Lower lobe of right lung (tissue), 2 donors: ENCODE measurements around the gene CELA3B. TPM values are rescaled to one million over a fixed set of nuclear protein-coding genes. Genes with fewer than 3 reads are reported as not detected.

Source experiments
- ATAC-seq, 2 donors: fragments of 200-7000 bp; cut with Tn5 transposase; one replicate each; pipeline ENCODE4 v1.9.1; 2020 to 2022; ENCODE audit warnings: mild to moderate bottlenecking in 2 of 2, moderate library complexity in 2 of 2
- DNase-seq: peaks from one replicate; pipeline ENCODE4 v3.0.0-alpha.2; 2020
- H3K27ac ChIP-seq: fragments of 200-600 bp; one replicate; pipeline ENCODE4 v1.8.0; 2022
- H3K27me3 ChIP-seq: fragments of 200-600 bp; one replicate; pipeline ENCODE4 v1.8.0; 2022; ENCODE audit warnings: low read depth
- H3K36me3 ChIP-seq: fragments of 200-600 bp; one replicate; pipeline ENCODE4 v1.8.0; 2022; ENCODE audit warnings: mild to moderate bottlenecking
- H3K4me1 ChIP-seq: fragments of 200-600 bp; one replicate; pipeline ENCODE4 v1.8.0; 2022
- H3K4me3 ChIP-seq: fragments of 200-600 bp; one replicate; pipeline ENCODE4 v1.8.0; 2022; ENCODE audit warnings: mild to moderate bottlenecking
- H3K9me3 ChIP-seq: fragments of 200-600 bp; one replicate; pipeline ENCODE4 v1.8.0; 2022
- CTCF ChIP-seq: fragments of 200-600 bp; IDR thresholded peaks from one replicate; pipeline ENCODE4 v1.8.0; 2022; ENCODE audit warnings: antibody characterized with exemption, mild to moderate bottlenecking
- intact Hi-C: fragments of 100-400 bp; cut with DNase I; formaldehyde crosslinking; loops from one replicate; pipeline ENCODE4 v1.11.0; 2022
- total RNA-seq: library from RNA; stranded (reverse); fragmentation: NEBNext Ultra II Directional; extraction: Animal tissue kit (Norgen Biotek cat#: 25700); gene quantifications from one replicate; pipeline ENCODE4 v1.2.1, GENCODE V29; 2021
- donor health status: DM: no; HTN: yes; CAD: no; lungs with severe emphysema.

CELA3B gene
- total RNA-seq, 1 donor from 2014 or later: not detected

GRCh38 chr1:21932127-21932526, 44.7 kb upstream of the CELA3B start:
- peaks cover 76% of the 10 kb centered on the region for H3K4me1 ChIP-seq
- ATAC-seq: peak; percentile 21 to 40

GRCh38 chr1:21933397-21934248, 43.2 kb upstream of the CELA3B start:
- peak; percentile 37 to 52 for ATAC-seq
- H3K4me3 ChIP-seq: peak overlapping the region; percentile 70
- peak overlapping the region; percentile 86 for H3K27ac ChIP-seq
- H3K9me3 ChIP-seq: no peaks in the 10 kb centered on the region
- DNase-seq: peak; percentile 84
- intact Hi-C loops: no loop called here
- H3K36me3 ChIP-seq: no peaks in the 10 kb centered on the region
- peaks cover 72% of the 10 kb centered on the region for H3K4me1 ChIP-seq
- no peak for TF ChIP-seq CTCF
- H3K27me3 ChIP-seq: no peaks in the 10 kb centered on the region

More at GRCh38 chr1:21932127-21932526, 44.7 kb upstream of the CELA3B start:
- H3K36me3 ChIP-seq: no peaks in the 10 kb centered on the region
- H3K27ac ChIP-seq: peak overlapping the region; percentile 86
- intact Hi-C loops: no loop called here
- no peak for TF ChIP-seq CTCF
- no peak for DNase-seq
- no peaks in the 10 kb centered on the region for H3K27me3 ChIP-seq
- H3K4me3 ChIP-seq: peak overlapping the region; percentile 15
- no peaks in the 10 kb centered on the region for H3K9me3 ChIP-seq

GRCh38 chr1:21935393-21935804, 41.4 kb upstream of the CELA3B start:
- ATAC-seq (no peak), DNase-seq (no peak)
- Histone ChIP-seq H3K4me3 (peak overlapping the region; percentile 70), H3K27ac (peak overlapping the region; percentile 86), H3K36me3 (no peaks in the 10 kb centered on the region), H3K27me3 (no peaks in the 10 kb centered on the region), H3K4me1 (peaks cover 84% of the 10 kb centered on the region), H3K9me3 (no peaks in the 10 kb centered on the region)
- TF ChIP-seq CTCF: no peak
- intact Hi-C loops: no loop called here

- Histone ChIP-seq H3K27me3 (no peaks in the 10 kb centered on the region), H3K4me1 (peaks cover 79% of the 10 kb centered on the region), H3K9me3 (no peaks in the 10 kb centered on the region), H3K4me3 (peak overlapping the region; percentile 70), H3K27ac (peak overlapping the region; percentile 86), H3K36me3 (no peaks in the 10 kb centered on the region)
- ATAC-seq (peak; percentile 3 to 27), DNase-seq (peak; percentile 56)
- no peak for TF ChIP-seq CTCF
- intact Hi-C loops: no loop called here
These were observed 40.9 kb upstream of the CELA3B start for GRCh38 chr1:21935891-21936365.

- H3K36me3 ChIP-seq: no peaks in the 10 kb centered on the region
- H3K4me1 ChIP-seq: peaks cover 73% of the 10 kb centered on the region
- TF ChIP-seq CTCF: no peak
- DNase-seq: peak; percentile 56
- H3K27me3 ChIP-seq: no peaks in the 10 kb centered on the region
- ATAC-seq: no peak
- intact Hi-C loops: no loop called here
- H3K9me3 ChIP-seq: no peaks in the 10 kb centered on the region
- peak overlapping the region; percentile 86 for H3K27ac ChIP-seq
- H3K4me3 ChIP-seq: peak overlapping the region; percentile 70
These were observed 40.3 kb upstream of the CELA3B start for GRCh38 chr1:21936366-21937031.
